ENCODE results near the gene MCRIP2. TPM values are rescaled to one million over a fixed set of nuclear protein-coding genes. Genes with fewer than 3 reads are reported as not detected.

Gene MCRIP2
- total RNA-seq, 1 experiment from 2014 or later, result 3.0 TPM

- no peak for DNase-seq (ENCODE audit: low read depth in 1 of 2, low spot score in 2 of 2)
- Histone ChIP-seq H3K27me3 (replicated peaks) (no peaks in the 10 kb centered on the region), H3K4me3 (no peak overlapping the region), H3K4me1 (replicated peaks) (peaks cover 13% of the 10 kb centered on the region), H3K27ac (no peak overlapping the region), H3K36me3 (peaks cover 72% of the 10 kb centered on the region), H3K9me3 (replicated peaks) (no peaks in the 10 kb centered on the region)
Measured at GRCh38 chr16:670485-671352, 29.1 kb downstream of the MCRIP2 start.

- Histone ChIP-seq H3K9me3 (replicated peaks) (no peaks in the 10 kb centered on the region), H3K4me1 (replicated peaks) (peaks cover 13% of the 10 kb centered on the region), H3K27ac (no peak overlapping the region), H3K4me3 (no peak overlapping the region), H3K36me3 (peaks cover 70% of the 10 kb centered on the region), H3K27me3 (replicated peaks) (no peaks in the 10 kb centered on the region)
- DNase-seq (ENCODE audit: low read depth in 1 of 2, low spot score in 2 of 2), result no peak
Measured at GRCh38 chr16:671353-672131, 29.9 kb downstream of the MCRIP2 start.

- DNase-seq (ENCODE audit: low read depth in 1 of 2, low spot score in 2 of 2), result no peak
- Histone ChIP-seq H3K27ac (no peak overlapping the region), H3K9me3 (replicated peaks) (no peaks in the 10 kb centered on the region), H3K4me1 (replicated peaks) (peaks cover 13% of the 10 kb centered on the region), H3K4me3 (no peak overlapping the region), H3K36me3 (peaks cover 66% of the 10 kb centered on the region), H3K27me3 (replicated peaks) (no peaks in the 10 kb centered on the region)
Measured at GRCh38 chr16:672371-672770, 30.7 kb downstream of the MCRIP2 start.

- Histone ChIP-seq H3K27me3 (replicated peaks) (no peaks in the 10 kb centered on the region), H3K9me3 (replicated peaks) (no peaks in the 10 kb centered on the region), H3K36me3 (peaks cover 64% of the 10 kb centered on the region), H3K4me1 (replicated peaks) (peaks cover 13% of the 10 kb centered on the region), H3K4me3 (no peak overlapping the region), H3K27ac (no peak overlapping the region)
- DNase-seq (ENCODE audit: low read depth in 1 of 2, low spot score in 2 of 2), result no peak
Measured at GRCh38 chr16:672851-673250, 31.2 kb downstream of the MCRIP2 start.

GRCh38 chr16:673399-673991 is 31.9 kb downstream of the MCRIP2 start:
- H3K9me3 ChIP-seq (replicated peaks), result no peaks in the 10 kb centered on the region
- H3K36me3 ChIP-seq, result peaks cover 58% of the 10 kb centered on the region
- no peak for DNase-seq (ENCODE audit: low read depth in 1 of 2, low spot score in 2 of 2)

GRCh38 chr16:674214-674881 is 32.7 kb downstream of the MCRIP2 start:
- no peak for DNase-seq (ENCODE audit: low read depth in 1 of 2, low spot score in 2 of 2)
- no peaks in the 10 kb centered on the region for H3K27me3 ChIP-seq (replicated peaks)
- H3K4me1 ChIP-seq (replicated peaks), result peaks cover 9% of the 10 kb centered on the region
- no peak overlapping the region for H3K4me3 ChIP-seq
- H3K9me3 ChIP-seq (replicated peaks), result no peaks in the 10 kb centered on the region
- peaks cover 50% of the 10 kb centered on the region for H3K36me3 ChIP-seq
- H3K27ac ChIP-seq, result no peak overlapping the region

More at GRCh38 chr16:673399-673991, 31.9 kb downstream of the MCRIP2 start:
- Histone ChIP-seq H3K4me3 (no peak overlapping the region), H3K27me3 (replicated peaks) (no peaks in the 10 kb centered on the region), H3K4me1 (replicated peaks) (peaks cover 13% of the 10 kb centered on the region), H3K27ac (no peak overlapping the region)

GRCh38 chr16:674968-675883 is 33.6 kb downstream of the MCRIP2 start, which contains the start of gene RHBDL1:
RHBDL1 (plus strand) TSS chr16:675671; CDS start chr16:675791, 120 bp downstream.
- Histone ChIP-seq H3K36me3 (peaks cover 44% of the 10 kb centered on the region), H3K4me1 (replicated peaks) (peaks cover 14% of the 10 kb centered on the region), H3K9me3 (replicated peaks) (peaks cover 3% of the 10 kb centered on the region), H3K4me3 (no peak within 1 kb of the TSS), H3K27ac (no peak within 1 kb of the TSS), H3K27me3 (replicated peaks) (no peaks in the 10 kb centered on the region)
- DNase-seq (ENCODE audit: low read depth in 1 of 2, low spot score in 2 of 2), result no peak

- Histone ChIP-seq H3K27me3 (replicated peaks) (no peaks in the 10 kb centered on the region), H3K27ac (no peak overlapping the region), H3K9me3 (replicated peaks) (peaks cover 5% of the 10 kb centered on the region), H3K4me3 (no peak overlapping the region), H3K4me1 (replicated peaks) (peaks cover 19% of the 10 kb centered on the region), H3K36me3 (peaks cover 43% of the 10 kb centered on the region)
- DNase-seq (ENCODE audit: low read depth in 1 of 2, low spot score in 2 of 2), result no peak
Measured at GRCh38 chr16:675884-676564, 34.4 kb downstream of the MCRIP2 start.

GRCh38 chr16:676565-676902 is 34.9 kb downstream of the MCRIP2 start:
- Histone ChIP-seq H3K36me3 (peaks cover 43% of the 10 kb centered on the region), H3K4me3 (no peak overlapping the region), H3K27ac (no peak overlapping the region), H3K9me3 (replicated peaks) (peaks cover 5% of the 10 kb centered on the region), H3K4me1 (replicated peaks) (peaks cover 24% of the 10 kb centered on the region), H3K27me3 (replicated peaks) (no peaks in the 10 kb centered on the region)
- no peak for DNase-seq (ENCODE audit: low read depth in 1 of 2, low spot score in 2 of 2)

- Histone ChIP-seq H3K27ac (no peak overlapping the region), H3K4me1 (replicated peaks) (peaks cover 27% of the 10 kb centered on the region), H3K4me3 (no peak overlapping the region), H3K27me3 (replicated peaks) (no peaks in the 10 kb centered on the region), H3K36me3 (peaks cover 43% of the 10 kb centered on the region), H3K9me3 (replicated peaks) (peaks cover 5% of the 10 kb centered on the region)
- no peak for DNase-seq (ENCODE audit: low read depth in 1 of 2, low spot score in 2 of 2)
Measured at GRCh38 chr16:676913-677312, 35.3 kb downstream of the MCRIP2 start.

- Histone ChIP-seq H3K27me3 (replicated peaks) (no peaks in the 10 kb centered on the region), H3K4me1 (replicated peaks) (peaks cover 31% of the 10 kb centered on the region), H3K9me3 (replicated peaks) (peaks cover 5% of the 10 kb centered on the region), H3K27ac (no peak overlapping the region), H3K36me3 (peaks cover 43% of the 10 kb centered on the region), H3K4me3 (no peak overlapping the region)
- no peak for DNase-seq (ENCODE audit: low read depth in 1 of 2, low spot score in 2 of 2)
Measured at GRCh38 chr16:677316-678190, 35.9 kb downstream of the MCRIP2 start.
